Kidney (tissue), 14 donors: ENCODE data around the gene NEGR1. TPM values are rescaled to one million over a fixed set of nuclear protein-coding genes. Genes with fewer than 3 reads are reported as not detected.

Experiments
- DNase-seq, 5 donors: peaks; one replicate each; pipeline ENCODE4 v3.0.0-alpha.2; 2013 to 2020
- FAIRE-seq: peaks from 2 replicates; lab custom pipeline; 2012; peaks lifted over from hg19 to GRCh38; lab: Jason Lieb, UNC
- H3K27ac ChIP-seq, 2 donors: one replicate each; pipeline ENCODE4 v1.7.0; 2013; ENCODE audit warnings: low read depth in 2 of 2, low read length in 2 of 2, inconsistent platforms in 1 of 2
- H3K27me3 ChIP-seq: one replicate; pipeline ENCODE4 v1.7.1; 2013; ENCODE audit warnings: low read length, inconsistent platforms; ENCODE audit not compliant: control insufficient read depth, insufficient read depth
- H3K36me3 ChIP-seq, 3 donors: one replicate each; pipeline versions ENCODE4 v1.7.0 to v1.7.1; 2013; ENCODE audit warnings: low read length in 3 of 3, control low read depth in 1 of 3, inconsistent platforms in 1 of 3; ENCODE audit not compliant: insufficient read depth in 3 of 3, control insufficient read depth in 2 of 3
- H3K4me1 ChIP-seq, 3 donors: one replicate each; pipeline versions ENCODE4 v1.7.0 to v1.7.1; 2013; ENCODE audit warnings: low read length in 3 of 3, inconsistent platforms in 1 of 3, low read depth in 1 of 3; ENCODE audit not compliant: control insufficient read depth in 2 of 3, insufficient read depth in 2 of 3
- H3K4me3 ChIP-seq, 3 donors: one replicate each; pipeline versions ENCODE4 v1.7.0 to v1.8.1; 2013; ENCODE audit warnings: low read length in 3 of 3, control low read depth in 1 of 3, inconsistent platforms in 1 of 3
- H3K9ac ChIP-seq, 3 donors: one replicate each; pipeline versions ENCODE4 v1.7.0 to v1.7.1; 2013; ENCODE audit warnings: low read length in 3 of 3, control low read depth in 1 of 3, inconsistent platforms in 1 of 3
- H3K9me3 ChIP-seq, 3 donors: one replicate each; pipeline versions ENCODE4 v1.7.0 to v1.7.1; 2013; ENCODE audit warnings: low read length in 3 of 3, control low read depth in 1 of 3, inconsistent platforms in 1 of 3; ENCODE audit not compliant: control insufficient read depth in 2 of 3, insufficient read depth in 1 of 3
- CTCF ChIP-seq: IDR thresholded peaks from 3 replicates; pipeline ENCODE4 v1.5.1; 2012; ENCODE audit warnings: mild to moderate bottlenecking, moderate library complexity, borderline replicate concordance; ENCODE audit not compliant: insufficient read depth; ENCODE audit errors: extremely low read depth
- intact Hi-C: fragments of 100-400 bp; cut with DNase I; formaldehyde crosslinking; loops from one replicate; pipeline ENCODE4 v1.11.1; 2022
- polyA plus RNA-seq: library from polyadenylated mRNA; stranded (reverse); fragments of 350-450 nt; fragmentation: Illumina TruSeq; extraction: RNeasy Lipid Tissue Mini Kit (QIAGEN cat#74804); gene quantifications from one replicate; pipeline ENCODE4 v1.2.3, GENCODE V29; 2014; ENCODE audit warnings: low read depth, low replicate concordance; ENCODE audit not compliant: insufficient read depth
- total RNA-seq: library from RNA; stranded (reverse); fragmentation: NEBNext Ultra II Directional; extraction: Animal tissue kit (Norgen Biotek cat#: 25700); gene quantifications from one replicate; pipeline ENCODE4 v1.2.1, GENCODE V29; 2021
- donor health status: control.
- donor health status: control.
- donor health status: control.
- donor health status: control.
- donor health status: control.
- donor health status: DM: yes; HTN: yes; CAD: no.
- donor health status: Normal renal cell carcinoma (clear cell type).

The NEGR1 gene
- total and polyA plus RNA-seq, 2 donors from 2014 or later, result 3.0 to 10.2 TPM

- no peak for TF ChIP-seq CTCF
- no peak overlapping the region for H3K9ac ChIP-seq
- DNase-seq (no peak), FAIRE-seq (no peak)
- H3K9me3 ChIP-seq, result no peaks in the 10 kb centered on the region
- H3K27me3 ChIP-seq, result no peaks in the 10 kb centered on the region
- H3K4me1 ChIP-seq, result no peaks in the 10 kb centered on the region
- no peaks in the 10 kb centered on the region for H3K36me3 ChIP-seq
- H3K27ac ChIP-seq, result no peak overlapping the region
- intact Hi-C loops, result no loop called here
- H3K4me3 ChIP-seq, result no peak overlapping the region
Measured at GRCh38 chr1:71693581-71693980, 588.8 kb downstream of the NEGR1 start.

- TF ChIP-seq CTCF, result no peak
- Histone ChIP-seq H3K36me3 (no peaks in the 10 kb centered on the region), H3K9ac (no peak overlapping the region), H3K27ac (no peak overlapping the region), H3K27me3 (no peaks in the 10 kb centered on the region), H3K4me1 (no peaks in the 10 kb centered on the region), H3K4me3 (no peak overlapping the region), H3K9me3 (no peaks in the 10 kb centered on the region)
- FAIRE-seq, result peak; percentile 90
- DNase-seq, result no peak
- intact Hi-C loops, result no loop called here
Measured at GRCh38 chr1:71689635-71690034, 592.7 kb downstream of the NEGR1 start.

- DNase-seq, result no peak
- no peak for FAIRE-seq
- intact Hi-C loops, result no loop called here
Measured at GRCh38 chr1:71687376-71687775, 595.0 kb downstream of the NEGR1 start.

More at GRCh38 chr1:71687376-71687775, 595.0 kb downstream of the NEGR1 start:
- Histone ChIP-seq H3K36me3 (no peaks in the 10 kb centered on the region), H3K4me1 (no peaks in the 10 kb centered on the region), H3K27me3 (no peaks in the 10 kb centered on the region), H3K4me3 (no peak overlapping the region), H3K9ac (no peak overlapping the region), H3K27ac (no peak overlapping the region), H3K9me3 (no peaks in the 10 kb centered on the region)
- TF ChIP-seq CTCF, result no peak
